A673 (cell line): ENCODE measurements around the gene SMIM8. TPM values are rescaled to one million over a fixed set of nuclear protein-coding genes. Genes with fewer than 3 reads are reported as not detected.

Experiments
- BruUV-seq: library from RNA; stranded (reverse); fragments of 400-500 nt; replicated peaks from 2 replicates; lab custom pipeline; 2021; lab: Mats Ljungman, UMichigan
- CTCF ChIA-PET: fragments of 300-600 bp; sonication (Branson Sonifier 250); formaldehyde crosslinking; loops from one replicate; lab custom pipeline; 2022; ENCODE audit warnings: antibody characterized with exemption; lab: Charles Lee
- POLR2A ChIA-PET: fragments of 300-600 bp; sonication (Branson Sonifier 250); formaldehyde crosslinking; loops from one replicate; lab custom pipeline; 2022; ENCODE audit warnings: antibody characterized with exemption; ENCODE audit not compliant: low non-redundant PET; lab: Charles Lee
- DNase-seq: peaks from one replicate; pipeline ENCODE4 v3.0.0-alpha.2; 2015; ENCODE audit warnings: low spot score
- H3K27ac ChIP-seq: fragments of 200-600 bp; sonication (generic); 2 replicates; pipeline ENCODE4 v1.5.1; 2016; ENCODE audit warnings: mixed run types, low read depth, mild to moderate bottlenecking, mixed read lengths, antibody characterized with exemption, low read length; ENCODE audit not compliant: poor library complexity, severe bottlenecking
- H3K27me3 ChIP-seq: fragments of 200-600 bp; sonication (generic); replicated peaks from 2 replicates; pipeline ENCODE4 v1.6.1; 2017; ENCODE audit warnings: mixed run types, low read depth, mild to moderate bottlenecking, mixed read lengths, antibody characterized with exemption, low read length; ENCODE audit not compliant: insufficient read depth, poor library complexity
- H3K36me3 ChIP-seq: fragments of 200-600 bp; sonication (generic); 2 replicates; pipeline ENCODE4 v1.6.1; 2016; ENCODE audit warnings: mixed run types, mild to moderate bottlenecking, mixed read lengths, antibody characterized with exemption, low read length; ENCODE audit not compliant: insufficient read depth, poor library complexity, severe bottlenecking
- H3K4me1 ChIP-seq: fragments of 200-600 bp; sonication (generic); 2 replicates; pipeline ENCODE4 v1.6.1; 2017; ENCODE audit warnings: mixed run types, mild to moderate bottlenecking, mixed read lengths, antibody characterized with exemption, low read length; ENCODE audit not compliant: insufficient read depth, poor library complexity, severe bottlenecking
- H3K4me3 ChIP-seq: fragments of 200-600 bp; sonication (generic); 2 replicates; pipeline ENCODE4 v1.5.1; 2016; ENCODE audit warnings: low read depth, mixed run types, mild to moderate bottlenecking, mixed read lengths, low read length; ENCODE audit not compliant: poor library complexity, severe bottlenecking
- H3K9me3 ChIP-seq: fragments of 200-600 bp; sonication (generic); 2 replicates; pipeline ENCODE4 v1.6.1; 2016; ENCODE audit warnings: mixed run types, low read depth, mild to moderate bottlenecking, mixed read lengths, antibody characterized with exemption, low read length; ENCODE audit not compliant: poor library complexity, severe bottlenecking
- CTCF ChIP-seq: fragments of 300-800, 200-600 bp; sonication (generic); conservative IDR thresholded peaks from 2 replicates; pipeline ENCODE4 v1.5.1; 2017; ENCODE audit warnings: low read depth, mild to moderate bottlenecking, antibody characterized with exemption, low read length, moderate library complexity, mixed read lengths
- EZH2 ChIP-seq: fragments of 200-600 bp; sonication (generic); IDR thresholded peaks from 2 replicates; pipeline ENCODE4 v1.6.1; 2017; ENCODE audit warnings: borderline replicate concordance, low read depth, mild to moderate bottlenecking, mixed read lengths, antibody characterized with exemption, low read length; ENCODE audit not compliant: poor library complexity, severe bottlenecking
- intact Hi-C: fragments of 100-400 bp; cut with micrococcal nuclease; formaldehyde crosslinking; loops from one replicate; pipeline ENCODE4 v1.10.0; 2022; ENCODE audit not compliant: unreplicated experiment
- total RNA-seq: library from RNA; stranded (reverse); gene quantifications from 2 replicates; pipeline ENCODE4 v1.2.3, GENCODE V29; 2021

The SMIM8 gene
- total RNA-seq, 1 experiment from 2014 or later: 18.8 TPM

- H3K9me3 ChIP-seq: no peaks in the 10 kb centered on the region
- no peak for TF ChIP-seq CTCF
- no peak for TF ChIP-seq EZH2
- no peaks in the 10 kb centered on the region for H3K27me3 ChIP-seq
- CTCF ChIA-PET: no interaction called here
- POLR2A ChIA-PET: no interaction called here
- H3K27ac ChIP-seq: no peak overlapping the region
- intact Hi-C loops: no loop called here
- DNase-seq: no peak
- no peaks in the 10 kb centered on the region for H3K36me3 ChIP-seq
- H3K4me1 ChIP-seq: peaks cover 15% of the 10 kb centered on the region
- no peak overlapping the region for H3K4me3 ChIP-seq
- BruUV-seq: no TSS peak
Observed at GRCh38 chr6:87336367-87336766, 14.0 kb downstream of the SMIM8 start.

GRCh38 chr6:87340230-87340629 lies 17.8 kb downstream of the SMIM8 start:
- TF ChIP-seq CTCF (no peak), EZH2 (no peak)
- no peaks in the 10 kb centered on the region for H3K36me3 ChIP-seq
- ChIA-PET CTCF (no interaction called here), POLR2A (no interaction called here)
- intact Hi-C loops: no loop called here
- H3K4me1 ChIP-seq: peaks cover 15% of the 10 kb centered on the region
- no peaks in the 10 kb centered on the region for H3K9me3 ChIP-seq
- no TSS peak for BruUV-seq
- peak; percentile 11 for DNase-seq
- H3K27me3 ChIP-seq: no peaks in the 10 kb centered on the region
- no peak overlapping the region for H3K4me3 ChIP-seq
- H3K27ac ChIP-seq: no peak overlapping the region

GRCh38 chr6:87341158-87341557 lies 18.8 kb downstream of the SMIM8 start:
- intact Hi-C loops: no loop called here
- POLR2A ChIA-PET: no interaction called here

More at GRCh38 chr6:87341158-87341557, 18.8 kb downstream of the SMIM8 start:
- Histone ChIP-seq H3K9me3 (no peaks in the 10 kb centered on the region), H3K4me3 (no peak overlapping the region), H3K27me3 (no peaks in the 10 kb centered on the region), H3K4me1 (peaks cover 15% of the 10 kb centered on the region), H3K27ac (no peak overlapping the region), H3K36me3 (no peaks in the 10 kb centered on the region)
- CTCF ChIA-PET: no interaction called here
- no TSS peak for BruUV-seq
- DNase-seq: no peak
- no peak for TF ChIP-seq EZH2
- no peak for TF ChIP-seq CTCF
